ENCODE measurements around the gene CDH2. TPM values are rescaled to one million over a fixed set of nuclear protein-coding genes. Genes with fewer than 3 reads are reported as not detected.

Gene CDH2
- total and polyA plus RNA-seq, 2 experiments from 2014 or later: 81.8 to 117 TPM

DNA sequence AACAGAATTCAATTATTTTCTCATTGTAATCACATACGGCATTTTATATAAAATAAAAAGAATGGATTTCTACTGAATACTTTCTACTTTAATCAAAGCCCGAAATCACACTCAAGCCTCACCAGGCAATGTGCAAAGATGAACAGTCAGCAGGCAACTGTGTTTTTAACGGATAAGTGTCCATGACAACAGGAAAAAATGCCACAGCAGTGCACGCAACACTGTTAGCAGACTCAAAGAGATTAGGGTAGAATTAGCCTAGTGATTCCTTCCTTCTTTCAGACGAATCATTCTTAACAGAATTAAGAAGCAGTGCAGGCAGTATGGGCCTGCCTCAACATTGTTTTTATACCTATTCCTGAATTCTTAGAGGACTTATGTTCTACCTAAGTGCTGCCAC is 135.6 kb downstream of the CDH2 start:
- H3K27ac ChIP-seq: peak overlapping the region; percentile 58
- H4K20me1 ChIP-seq (ENCODE audit: insufficient read depth, poor library complexity, severe bottlenecking): no peaks in the 10 kb centered on the region
- H3K4me2 ChIP-seq: no peak overlapping the region
- no peaks in the 10 kb centered on the region for H3K9me2 ChIP-seq (replicated peaks; ENCODE audit: insufficient read depth)
- H3K9me3 ChIP-seq (ENCODE audit: low read depth): no peaks in the 10 kb centered on the region
- no peak overlapping the region for H2AFZ ChIP-seq
- peaks cover 28% of the 10 kb centered on the region for H3K79me2 ChIP-seq
- TF ChIP-seq, protein P1, sequence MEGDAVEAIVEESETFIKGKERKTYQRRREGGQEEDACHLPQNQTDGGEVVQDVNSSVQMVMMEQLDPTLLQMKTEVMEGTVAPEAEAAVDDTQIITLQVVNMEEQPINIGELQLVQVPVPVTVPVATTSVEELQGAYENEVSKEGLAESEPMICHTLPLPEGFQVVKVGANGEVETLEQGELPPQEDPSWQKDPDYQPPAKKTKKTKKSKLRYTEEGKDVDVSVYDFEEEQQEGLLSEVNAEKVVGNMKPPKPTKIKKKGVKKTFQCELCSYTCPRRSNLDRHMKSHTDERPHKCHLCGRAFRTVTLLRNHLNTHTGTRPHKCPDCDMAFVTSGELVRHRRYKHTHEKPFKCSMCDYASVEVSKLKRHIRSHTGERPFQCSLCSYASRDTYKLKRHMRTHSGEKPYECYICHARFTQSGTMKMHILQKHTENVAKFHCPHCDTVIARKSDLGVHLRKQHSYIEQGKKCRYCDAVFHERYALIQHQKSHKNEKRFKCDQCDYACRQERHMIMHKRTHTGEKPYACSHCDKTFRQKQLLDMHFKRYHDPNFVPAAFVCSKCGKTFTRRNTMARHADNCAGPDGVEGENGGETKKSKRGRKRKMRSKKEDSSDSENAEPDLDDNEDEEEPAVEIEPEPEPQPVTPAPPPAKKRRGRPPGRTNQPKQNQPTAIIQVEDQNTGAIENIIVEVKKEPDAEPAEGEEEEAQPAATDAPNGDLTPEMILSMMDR (IDR thresholded peaks at IDR 0.05; ENCODE audit: poor library complexity): no peak
- TF ChIP-seq EZH2phosphoT487 (IDR thresholded peaks at IDR 0.05; ENCODE audit: low read depth, severe bottlenecking, unreplicated experiment) (no peak), EZH2 (IDR thresholded peaks at IDR 0.05; ENCODE audit: borderline replicate concordance) (no peak)
- no peaks in the 10 kb centered on the region for H3K4me1 ChIP-seq (ENCODE audit: insufficient read depth)
- no peak overlapping the region for H3K4me3 ChIP-seq
- 48% methylated on average over 5 of the region's 5 CpGs for WGBS (ENCODE audit: low lambda C conversion rate, missing lambda C conversion rate)
- DNase-seq (ENCODE audit: low spot score): peak; percentile 61
- H3K27me3 ChIP-seq: no peaks in the 10 kb centered on the region
- H3K36me3 ChIP-seq (replicated peaks; ENCODE audit: insufficient read depth, low read depth): no peaks in the 10 kb centered on the region

DNA sequence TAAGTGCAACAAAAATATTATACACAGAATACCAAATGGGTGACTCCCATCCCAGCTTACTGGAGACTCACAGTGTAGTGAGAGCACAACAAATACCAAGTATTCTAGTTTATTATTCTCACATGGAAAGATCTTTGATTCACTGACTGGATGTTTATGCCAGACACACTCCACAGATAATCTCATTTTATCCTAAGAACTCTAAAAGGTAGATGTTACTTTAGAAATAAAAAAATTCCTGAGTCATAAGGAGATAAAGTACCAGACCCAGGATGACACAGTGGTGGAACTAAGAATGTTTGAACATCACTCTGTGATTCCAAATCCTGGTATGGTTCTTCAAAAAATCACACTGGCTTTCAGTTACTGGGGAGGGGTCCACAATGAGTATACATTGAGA is 136.2 kb downstream of the CDH2 start:
- H4K20me1 ChIP-seq (ENCODE audit: insufficient read depth, poor library complexity, severe bottlenecking): no peaks in the 10 kb centered on the region
- H3K9me3 ChIP-seq (ENCODE audit: low read depth): no peaks in the 10 kb centered on the region
- H3K79me2 ChIP-seq: peaks cover 30% of the 10 kb centered on the region
- no peaks in the 10 kb centered on the region for H3K36me3 ChIP-seq (replicated peaks; ENCODE audit: insufficient read depth, low read depth)
- no peaks in the 10 kb centered on the region for H3K27me3 ChIP-seq
- H3K4me1 ChIP-seq (ENCODE audit: insufficient read depth): peaks cover 4% of the 10 kb centered on the region
- H3K4me2 ChIP-seq: no peak overlapping the region
- H3K4me3 ChIP-seq: no peak overlapping the region
- no peak for DNase-seq (ENCODE audit: low spot score)
- peak overlapping the region; percentile 58 for H3K27ac ChIP-seq
- no peaks in the 10 kb centered on the region for H3K9me2 ChIP-seq (replicated peaks; ENCODE audit: insufficient read depth)
- no peak for TF ChIP-seq EZH2phosphoT487 (IDR thresholded peaks at IDR 0.05; ENCODE audit: low read depth, severe bottlenecking, unreplicated experiment)
- TF ChIP-seq, protein P1 (IDR thresholded peaks at IDR 0.05; ENCODE audit: poor library complexity): no peak
- no peak for TF ChIP-seq EZH2 (IDR thresholded peaks at IDR 0.05; ENCODE audit: borderline replicate concordance)
- no peak overlapping the region for H2AFZ ChIP-seq

DNA sequence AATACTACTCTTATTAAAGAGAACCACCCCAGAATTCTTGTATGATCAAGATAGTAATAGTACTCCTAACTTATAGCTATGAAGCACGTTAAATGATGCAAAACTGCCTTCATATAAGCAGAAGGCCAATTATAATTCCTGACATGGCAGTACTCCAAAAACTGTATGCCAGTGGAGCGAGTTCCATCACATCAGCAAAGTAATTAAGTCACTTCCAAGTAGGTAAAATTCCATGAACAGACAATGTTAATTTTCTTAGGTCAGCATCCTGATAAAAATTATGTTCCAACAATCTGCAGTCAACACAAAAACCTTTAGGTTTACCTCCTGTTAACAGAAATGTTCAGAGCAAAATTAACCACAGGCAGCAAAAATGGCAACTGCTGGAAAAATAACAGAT is 136.7 kb downstream of the CDH2 start:
- no peaks in the 10 kb centered on the region for H3K36me3 ChIP-seq (replicated peaks; ENCODE audit: insufficient read depth, low read depth)
- no peaks in the 10 kb centered on the region for H3K9me3 ChIP-seq (ENCODE audit: low read depth)
- 72% methylated on average over 2 of the region's 2 CpGs for WGBS (ENCODE audit: low lambda C conversion rate, missing lambda C conversion rate)
- H2AFZ ChIP-seq: no peak overlapping the region
- H3K4me1 ChIP-seq (ENCODE audit: insufficient read depth): peaks cover 4% of the 10 kb centered on the region
- H3K9me2 ChIP-seq (replicated peaks; ENCODE audit: insufficient read depth): no peaks in the 10 kb centered on the region
- peaks cover 34% of the 10 kb centered on the region for H3K79me2 ChIP-seq
- no peak overlapping the region for H3K4me3 ChIP-seq
- DNase-seq (ENCODE audit: low spot score): no peak
- H3K4me2 ChIP-seq: no peak overlapping the region
- H3K27ac ChIP-seq: peak overlapping the region; percentile 7
- no peaks in the 10 kb centered on the region for H3K27me3 ChIP-seq
- TF ChIP-seq EZH2phosphoT487 (IDR thresholded peaks at IDR 0.05; ENCODE audit: low read depth, severe bottlenecking, unreplicated experiment): no peak
- no peak for TF ChIP-seq EZH2 (IDR thresholded peaks at IDR 0.05; ENCODE audit: borderline replicate concordance)
- TF ChIP-seq, protein P1 (IDR thresholded peaks at IDR 0.05; ENCODE audit: poor library complexity): no peak
- H4K20me1 ChIP-seq (ENCODE audit: insufficient read depth, poor library complexity, severe bottlenecking): no peaks in the 10 kb centered on the region

DNA sequence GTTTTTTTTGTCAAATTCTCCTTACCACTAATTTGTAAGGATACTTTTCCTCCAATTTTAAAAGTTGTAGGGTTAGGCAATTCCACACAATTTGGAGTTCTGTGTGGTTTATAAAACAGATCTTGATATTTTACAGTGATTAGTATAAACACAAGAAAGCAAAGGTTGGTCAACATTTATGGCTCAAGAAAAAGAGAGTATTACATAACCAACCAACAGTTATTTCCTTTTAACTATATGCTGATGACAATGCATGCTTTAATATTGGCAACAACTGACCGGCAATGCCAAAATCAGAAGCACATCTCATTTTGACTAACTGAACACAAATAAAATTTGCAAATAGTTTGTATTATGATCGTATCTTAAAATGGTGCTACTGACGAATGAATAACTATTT is 137.2 kb downstream of the CDH2 start:
- no peak for DNase-seq (ENCODE audit: low spot score)
- no peak overlapping the region for H3K4me2 ChIP-seq

More for the DNA sequence above, 137.2 kb downstream of the CDH2 start:
- H3K9me3 ChIP-seq (ENCODE audit: low read depth): no peaks in the 10 kb centered on the region
- H3K4me3 ChIP-seq: no peak overlapping the region
- no peaks in the 10 kb centered on the region for H4K20me1 ChIP-seq (ENCODE audit: insufficient read depth, poor library complexity, severe bottlenecking)
- H3K4me1 ChIP-seq (ENCODE audit: insufficient read depth): peaks cover 4% of the 10 kb centered on the region
- H3K27me3 ChIP-seq: no peaks in the 10 kb centered on the region
- no peak for TF ChIP-seq EZH2phosphoT487 (IDR thresholded peaks at IDR 0.05; ENCODE audit: low read depth, severe bottlenecking, unreplicated experiment)
- no peak overlapping the region for H2AFZ ChIP-seq
- no peak overlapping the region for H3K27ac ChIP-seq
- 89% methylated on average over 3 of the region's 3 CpGs for WGBS (ENCODE audit: low lambda C conversion rate, missing lambda C conversion rate)
- H3K9me2 ChIP-seq (replicated peaks; ENCODE audit: insufficient read depth): no peaks in the 10 kb centered on the region
- H3K36me3 ChIP-seq (replicated peaks; ENCODE audit: insufficient read depth, low read depth): no peaks in the 10 kb centered on the region
- H3K79me2 ChIP-seq: peaks cover 34% of the 10 kb centered on the region
